ENCODE results near the gene ITGA5. TPM values are rescaled to one million over a fixed set of nuclear protein-coding genes. Genes with fewer than 3 reads are reported as not detected.

The ITGA5 gene
- total and polyA plus RNA-seq, 9 of the 15 experiments (the other 6 are each of a cell fraction or from before 2014, with no cell fraction given) = 9.1 to 82.1 (median 47.4) TPM

- TF ChIP-seq RB1 (IDR thresholded peaks at IDR 0.05; ENCODE audit: low read depth) (peak; percentile 94), PATZ1 (CRISPR knock-in tag; IDR thresholded peaks at IDR 0.05; ENCODE audit: borderline replicate concordance) (no peak), DEAF1 (CRISPR knock-in tag; IDR thresholded peaks at IDR 0.05) (peak; percentile 31; the same call in 1 of the 2 replicates), TAF1 (IDR thresholded peaks at IDR 0.05; ENCODE audit: control insufficient read depth, extremely low read depth, insufficient read depth, low read length, severe bottlenecking) (peak; percentile 7), ZNF324 (CRISPR knock-in tag; IDR thresholded peaks at IDR 0.05) (no peak), CBFB (CRISPR knock-in tag; IDR thresholded peaks at IDR 0.05) (no peak), AFF4 (CRISPR knock-in tag; IDR thresholded peaks at IDR 0.05) (0 out of 2 replicates have a peak, but pooled peaks have one; percentile 35), ETS1 (conservative IDR thresholded peaks at IDR 0.05; ENCODE audit: control insufficient read depth, low read depth, low read length) (peak; percentile 76), AFF1 (IDR thresholded peaks at IDR 0.05; ENCODE audit: low read depth in 1 of 2, partially characterized antibody in 2 of 2) (no peak)
Measured at GRCh38 chr12:54370171-54370730, 48.8 kb downstream of the ITGA5 start (continued).
